MG63 (cell line): ENCODE data around the gene BEND5. TPM values are rescaled to one million over a fixed set of nuclear protein-coding genes. Genes with fewer than 3 reads are reported as not detected.

Source experiments
- DNase-seq: peaks from one replicate; pipeline ENCODE4 v3.0.0-alpha.2; 2020
- H3K27me3 ChIP-seq: fragments of 250-450 bp; sonication (Bioruptor Pico); 2 replicates; pipeline ENCODE4 v1.5.1; 2020; ENCODE audit warnings: mild to moderate bottlenecking, moderate library complexity
- H3K36me3 ChIP-seq: fragments of 250-450 bp; sonication (Bioruptor Pico); 2 replicates; pipeline ENCODE4 v1.5.1; 2020; ENCODE audit warnings: mild to moderate bottlenecking, moderate library complexity
- H3K4me3 ChIP-seq: fragments of 250-450 bp; sonication (Bioruptor Pico); 2 replicates; pipeline ENCODE4 v1.5.1; 2020; ENCODE audit warnings: mild to moderate bottlenecking, moderate library complexity
- H3K9me3 ChIP-seq: fragments of 250-450 bp; sonication (Bioruptor Pico); 2 replicates; pipeline ENCODE4 v1.5.1; 2020; ENCODE audit warnings: mild to moderate bottlenecking, moderate library complexity
- total RNA-seq: library from RNA; depleted of rRNA; stranded (reverse); fragments of >200 nt; shearing (Covaris generic); gene quantifications from 2 replicates; pipeline ENCODE4 v1.2.3, GENCODE V29; 2014; ENCODE audit warnings: low replicate concordance

The BEND5 gene
- total RNA-seq, 1 experiment from 2014 or later, result not detected

DNA sequence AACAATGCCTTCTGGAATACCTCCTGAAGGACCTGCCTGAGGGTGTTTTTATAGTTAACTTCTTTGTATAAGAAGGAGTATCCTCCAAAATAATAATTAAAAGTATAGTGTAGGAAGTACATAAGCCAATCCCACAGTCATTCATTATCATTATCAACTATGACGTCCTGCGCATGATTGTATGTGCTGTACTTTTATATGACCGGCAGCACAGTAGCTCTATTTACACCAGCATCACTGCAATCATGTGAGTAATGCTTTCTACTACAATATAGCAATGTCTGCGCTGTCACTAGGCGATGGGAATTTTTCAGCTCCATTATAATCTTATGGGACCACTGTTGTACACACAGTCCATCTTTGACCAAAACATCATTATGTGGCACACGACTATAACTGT lies 72.0 kb downstream of the BEND5 start:
- H3K4me3 ChIP-seq, result no peak overlapping the region
- no peaks in the 10 kb centered on the region for H3K9me3 ChIP-seq
- H3K27me3 ChIP-seq, result no peaks in the 10 kb centered on the region

DNA sequence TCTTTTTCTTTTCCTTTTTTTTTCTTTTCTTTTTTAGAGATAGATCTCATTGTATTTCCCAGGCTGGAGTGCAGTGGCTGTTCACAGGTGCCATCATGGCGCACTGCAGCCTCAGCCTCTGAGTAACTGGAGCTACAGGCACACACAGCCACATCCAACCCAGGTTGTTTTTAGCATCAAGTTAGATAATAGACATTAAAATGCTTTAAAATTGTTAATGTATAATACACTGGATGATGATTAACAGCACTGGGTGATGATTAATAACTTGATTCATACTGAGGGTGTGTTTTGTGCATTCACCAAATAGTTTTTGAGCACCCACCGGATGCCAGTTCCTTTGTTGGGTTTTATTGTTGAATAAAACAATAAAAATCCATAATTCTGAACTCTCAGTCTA lies 75.2 kb downstream of the BEND5 start:
- no peak for DNase-seq
- Histone ChIP-seq H3K27me3 (no peaks in the 10 kb centered on the region), H3K9me3 (no peaks in the 10 kb centered on the region), H3K4me3 (no peak overlapping the region), H3K36me3 (no peaks in the 10 kb centered on the region)

More for the DNA sequence above, 72.0 kb downstream of the BEND5 start:
- DNase-seq, result no peak
- no peaks in the 10 kb centered on the region for H3K36me3 ChIP-seq

DNA sequence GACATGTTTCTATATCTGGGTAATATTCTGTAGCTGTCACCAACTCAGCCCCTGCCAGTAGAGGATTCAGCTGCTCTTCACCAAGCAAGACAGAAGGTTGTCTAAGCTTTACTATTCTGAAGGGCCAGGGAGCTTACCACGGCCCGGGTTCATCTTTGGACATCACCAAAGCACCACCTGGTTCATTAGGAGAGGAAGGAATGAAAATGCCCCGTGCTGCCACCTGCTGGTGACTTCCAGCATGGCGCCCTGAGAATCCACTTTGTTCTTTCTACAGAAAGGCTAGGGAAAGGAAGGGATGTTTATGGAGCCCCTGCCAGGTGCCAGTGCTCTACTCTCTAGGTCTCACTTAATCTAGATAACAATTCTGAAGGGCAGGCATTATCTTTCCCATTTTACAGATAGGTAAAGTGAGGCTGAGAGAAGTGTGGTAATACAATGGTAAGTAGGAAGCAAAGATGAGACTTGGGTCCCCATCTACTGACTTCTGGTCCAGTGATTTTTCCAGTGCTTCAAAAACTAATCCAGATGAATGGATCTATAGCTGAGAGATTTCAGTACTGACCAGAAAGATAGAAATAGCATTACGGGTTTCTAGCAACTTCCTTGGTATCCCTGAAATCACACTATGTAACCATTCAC lies 79.5 kb downstream of the BEND5 start:
- Histone ChIP-seq H3K9me3 (no peaks in the 10 kb centered on the region), H3K4me3 (no peak overlapping the region), H3K27me3 (no peaks in the 10 kb centered on the region), H3K36me3 (no peaks in the 10 kb centered on the region)
- DNase-seq, result peak; percentile 30

GRCh38 chr1:48695161-48695560 lies 81.5 kb downstream of the BEND5 start:
- Histone ChIP-seq H3K9me3 (no peaks in the 10 kb centered on the region), H3K4me3 (no peak overlapping the region), H3K36me3 (no peaks in the 10 kb centered on the region), H3K27me3 (no peaks in the 10 kb centered on the region)
- no peak for DNase-seq

GRCh38 chr1:48693674-48694320 lies 82.9 kb downstream of the BEND5 start:
- no peaks in the 10 kb centered on the region for H3K27me3 ChIP-seq

GRCh38 chr1:48693180-48693579 lies 83.5 kb downstream of the BEND5 start:
- no peak for DNase-seq
- Histone ChIP-seq H3K4me3 (no peak overlapping the region), H3K9me3 (no peaks in the 10 kb centered on the region), H3K27me3 (no peaks in the 10 kb centered on the region), H3K36me3 (no peaks in the 10 kb centered on the region)

More at GRCh38 chr1:48693674-48694320, 82.9 kb downstream of the BEND5 start:
- H3K36me3 ChIP-seq, result no peaks in the 10 kb centered on the region
- peak; percentile 72 for DNase-seq
- H3K4me3 ChIP-seq, result no peak overlapping the region
- H3K9me3 ChIP-seq, result no peaks in the 10 kb centered on the region

- Histone ChIP-seq H3K4me3 (no peak overlapping the region), H3K27me3 (no peaks in the 10 kb centered on the region), H3K9me3 (no peaks in the 10 kb centered on the region), H3K36me3 (no peaks in the 10 kb centered on the region)
- no peak for DNase-seq
Observed at GRCh38 chr1:48692235-48692634, 84.5 kb downstream of the BEND5 start.

DNA sequence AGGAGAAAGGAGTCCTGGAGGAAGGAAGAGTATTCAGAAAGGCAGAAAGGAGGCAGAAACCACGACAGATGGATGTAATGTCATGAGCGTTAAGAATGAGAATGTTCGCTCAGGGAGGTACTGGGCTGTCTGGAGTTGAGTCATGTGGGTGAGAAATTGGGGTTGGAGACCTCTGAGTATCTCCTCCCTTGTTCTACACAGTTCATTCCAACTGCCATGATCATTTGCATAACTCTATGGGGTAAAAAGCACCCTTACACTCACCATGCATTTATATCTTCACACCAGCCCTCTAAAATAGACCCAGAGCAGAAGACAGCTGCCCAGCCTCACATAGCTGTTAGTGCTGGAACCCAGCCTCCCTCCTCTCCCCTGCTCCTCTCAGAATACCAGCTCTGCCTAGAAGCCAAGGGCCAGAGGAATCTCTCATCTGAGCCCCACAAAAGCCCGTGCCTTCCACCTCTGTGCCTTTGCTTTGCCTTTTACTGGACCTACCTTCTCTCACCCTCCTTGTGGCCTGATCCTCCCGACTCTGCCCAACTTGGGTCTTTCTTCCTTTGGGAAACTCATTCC lies 85.2 kb downstream of the BEND5 start:
- Histone ChIP-seq H3K4me3 (no peak overlapping the region), H3K9me3 (no peaks in the 10 kb centered on the region), H3K27me3 (no peaks in the 10 kb centered on the region), H3K36me3 (no peaks in the 10 kb centered on the region)
- no peak for DNase-seq

DNA sequence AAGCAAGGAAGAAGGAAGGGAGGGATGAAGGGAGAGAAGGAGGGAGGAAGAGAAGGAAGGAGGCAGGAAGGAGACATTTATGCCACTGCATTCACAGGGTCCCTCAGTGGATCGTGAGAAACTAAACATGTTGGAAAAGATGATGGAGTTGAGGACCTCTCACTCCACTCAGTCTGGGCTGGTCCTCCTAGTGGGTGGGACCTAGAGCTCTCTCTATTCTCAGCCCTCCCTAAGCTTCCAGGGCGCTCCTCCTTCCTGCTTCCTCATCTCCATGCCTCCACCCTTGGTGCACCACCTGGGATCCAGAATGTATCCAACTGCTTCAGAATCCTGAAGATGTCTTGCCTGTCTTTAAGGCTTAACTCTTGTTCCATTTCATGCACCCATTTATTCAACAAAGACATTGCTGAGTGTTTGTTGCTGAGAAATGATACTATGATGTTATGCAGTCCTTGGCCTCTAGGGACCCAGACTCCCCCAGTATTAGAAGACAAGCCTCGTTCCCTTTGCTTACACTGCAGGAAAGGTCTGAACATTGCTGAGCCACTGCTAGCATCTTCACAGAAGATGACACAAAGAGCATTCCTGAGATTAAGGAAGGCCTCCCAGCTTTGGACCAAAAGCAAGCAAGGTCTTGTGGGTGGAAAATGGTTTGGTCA lies 88.5 kb downstream of the BEND5 start:
- H3K36me3 ChIP-seq, result no peaks in the 10 kb centered on the region
- no peak for DNase-seq

DNA sequence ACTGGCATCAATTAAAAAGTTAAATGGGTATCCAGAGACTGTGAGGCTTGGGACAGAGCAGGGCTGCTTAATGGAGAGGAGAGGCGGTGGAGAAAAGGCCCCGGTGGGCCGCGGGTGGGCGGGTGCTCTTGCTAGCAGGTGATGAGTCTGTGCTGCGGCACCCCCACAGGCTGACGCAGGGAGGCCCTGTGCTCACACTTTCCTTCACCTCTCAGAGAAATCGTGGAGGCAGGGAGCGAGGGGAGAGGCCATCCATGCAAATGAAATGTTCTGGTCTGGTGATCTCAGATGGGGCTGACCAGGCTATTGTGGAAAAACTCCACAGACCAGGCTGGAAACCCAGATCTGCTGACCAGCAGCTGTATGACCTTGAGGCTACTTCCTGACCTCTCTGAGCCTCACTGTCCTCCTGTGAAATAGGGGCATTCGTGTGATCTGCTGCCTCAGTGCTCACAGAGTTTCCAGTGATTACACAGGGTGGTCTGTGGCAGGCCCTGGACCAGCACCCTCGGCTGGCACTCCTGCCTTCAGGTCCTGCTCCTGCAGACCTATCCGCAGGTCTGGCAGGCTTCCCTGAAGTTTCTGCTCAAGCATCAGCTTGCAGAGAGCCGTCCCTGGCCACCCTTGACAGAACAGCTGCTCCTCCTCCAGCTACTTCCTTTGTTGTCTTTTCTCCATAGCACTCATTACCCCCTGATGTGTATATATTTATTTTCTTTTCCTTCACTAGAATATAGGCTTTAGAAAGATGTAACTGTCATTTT lies 89.2 kb downstream of the BEND5 start:
- H3K36me3 ChIP-seq, result no peaks in the 10 kb centered on the region
- H3K4me3 ChIP-seq, result no peak overlapping the region
- H3K27me3 ChIP-seq, result no peaks in the 10 kb centered on the region
- no peaks in the 10 kb centered on the region for H3K9me3 ChIP-seq
- no peak for DNase-seq

More for the DNA sequence above, 88.5 kb downstream of the BEND5 start:
- H3K27me3 ChIP-seq, result no peaks in the 10 kb centered on the region
- H3K4me3 ChIP-seq, result no peak overlapping the region
- H3K9me3 ChIP-seq, result no peaks in the 10 kb centered on the region

GRCh38 chr1:48686159-48686558 lies 90.5 kb downstream of the BEND5 start:
- Histone ChIP-seq H3K9me3 (no peaks in the 10 kb centered on the region), H3K4me3 (no peak overlapping the region), H3K36me3 (no peaks in the 10 kb centered on the region), H3K27me3 (no peaks in the 10 kb centered on the region)
- DNase-seq, result no peak

DNA sequence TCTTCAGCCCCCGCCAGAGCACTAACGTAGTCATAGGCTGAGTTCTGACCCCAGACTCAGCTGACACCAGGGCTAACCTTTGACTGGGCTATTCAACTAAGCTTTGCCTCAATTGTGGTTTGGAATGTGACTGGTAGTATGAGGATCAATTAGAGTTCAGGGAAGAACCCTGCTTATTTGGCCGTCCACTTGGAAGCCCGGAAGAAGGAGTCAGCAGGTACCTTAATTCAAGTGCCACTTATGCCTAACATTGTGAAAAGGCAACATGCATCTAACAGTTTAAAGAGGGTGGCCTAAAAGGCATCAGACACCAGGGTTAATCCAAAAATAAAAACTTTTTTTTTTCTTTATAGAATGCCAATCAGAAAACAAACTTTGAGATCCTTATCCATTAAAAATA lies 92.3 kb downstream of the BEND5 start:
- no peaks in the 10 kb centered on the region for H3K9me3 ChIP-seq
- no peak for DNase-seq
- no peak overlapping the region for H3K4me3 ChIP-seq
- H3K27me3 ChIP-seq, result no peaks in the 10 kb centered on the region
- no peaks in the 10 kb centered on the region for H3K36me3 ChIP-seq

GRCh38 chr1:48683839-48684238 lies 92.9 kb downstream of the BEND5 start:
- H3K4me3 ChIP-seq, result no peak overlapping the region
- no peaks in the 10 kb centered on the region for H3K27me3 ChIP-seq
- DNase-seq, result no peak
- H3K36me3 ChIP-seq, result no peaks in the 10 kb centered on the region
- no peaks in the 10 kb centered on the region for H3K9me3 ChIP-seq

- Histone ChIP-seq H3K4me3 (no peak overlapping the region), H3K36me3 (no peaks in the 10 kb centered on the region), H3K9me3 (no peaks in the 10 kb centered on the region), H3K27me3 (no peaks in the 10 kb centered on the region)
- peak; percentile 87 for DNase-seq
Observed at GRCh38 chr1:48681476-48682305, 95.0 kb downstream of the BEND5 start.

DNA sequence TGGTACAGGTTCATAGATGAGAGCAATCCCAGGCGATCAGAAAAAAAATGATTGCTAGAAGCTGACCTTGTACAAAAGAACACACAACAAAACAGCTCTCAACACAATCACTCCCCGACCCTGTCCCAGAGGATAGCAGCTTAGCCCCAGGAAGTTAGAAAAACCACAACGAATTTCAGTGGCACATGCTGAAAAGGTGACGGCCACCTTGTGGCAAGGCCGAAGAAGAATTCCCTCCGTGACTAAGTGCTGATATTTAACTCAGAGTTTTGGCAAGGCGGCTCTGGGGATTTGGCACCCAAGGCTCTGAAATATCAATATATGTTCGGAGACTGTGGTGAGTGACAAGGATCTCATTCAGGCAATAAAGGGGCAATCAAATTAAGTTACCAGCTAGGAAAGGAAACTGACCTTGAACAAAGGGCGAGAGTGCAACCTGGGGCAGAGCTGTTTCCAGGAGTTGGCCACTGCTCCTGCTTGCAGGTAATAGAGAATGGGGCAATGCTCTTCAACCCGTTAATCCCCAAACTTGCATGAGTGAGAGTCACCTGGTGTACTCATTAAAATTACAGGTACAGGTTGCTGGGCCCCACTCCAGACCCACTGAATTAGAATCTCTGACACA lies 96.2 kb downstream of the BEND5 start:
- Histone ChIP-seq H3K27me3 (no peaks in the 10 kb centered on the region), H3K4me3 (no peak overlapping the region), H3K36me3 (no peaks in the 10 kb centered on the region), H3K9me3 (no peaks in the 10 kb centered on the region)
- no peak for DNase-seq

GRCh38 chr1:48679859-48680258 lies 96.8 kb downstream of the BEND5 start:
- Histone ChIP-seq H3K36me3 (no peaks in the 10 kb centered on the region), H3K9me3 (no peaks in the 10 kb centered on the region), H3K27me3 (no peaks in the 10 kb centered on the region), H3K4me3 (no peak overlapping the region)
- DNase-seq, result no peak
